Loucy (cell line): ENCODE measurements around the gene DRICH1.
"Not testable (repeated sequence)": the region's sequence is repeated elsewhere in the genome, so short reads cannot be mapped to it uniquely, and the experiment has no call there.

ENCODE experiments used
- H2AFZ ChIP-seq: fragments of 200-600 bp; sonication (generic); 2 replicates; pipeline ENCODE4 v1.6.0; 2016; ENCODE audit warnings: antibody characterized with exemption, mild to moderate bottlenecking, low read length, moderate library complexity
- H3F3A ChIP-seq: fragments of 200-600 bp; 2 replicates; pipeline ENCODE4 v1.6.0; 2016; ENCODE audit warnings: antibody characterized with exemption, low read depth, mild to moderate bottlenecking
- H3K27me3 ChIP-seq: fragments of 200-600 bp; sonication (generic); 2 replicates; pipeline ENCODE4 v1.6.1; 2014; ENCODE audit warnings: low read length, mild to moderate bottlenecking; ENCODE audit not compliant: insufficient read depth, poor library complexity, severe bottlenecking
- H3K36me3 ChIP-seq: fragments of 200-600 bp; sonication (generic); 2 replicates; pipeline ENCODE4 v1.6.1; 2016; ENCODE audit warnings: low read length; ENCODE audit not compliant: insufficient read depth
- H3K4me1 ChIP-seq: fragments of 200-600 bp; sonication (generic); 2 replicates; pipeline ENCODE4 v1.5.1; 2014; ENCODE audit warnings: low read length, mild to moderate bottlenecking; ENCODE audit not compliant: insufficient read depth, poor library complexity, severe bottlenecking
- H3K4me2 ChIP-seq: fragments of 200-600 bp; sonication (generic); 2 replicates; pipeline ENCODE4 v1.6.0; 2014; ENCODE audit warnings: antibody characterized with exemption, low read length, low read depth, mild to moderate bottlenecking; ENCODE audit not compliant: poor library complexity, severe bottlenecking
- H3K4me3 ChIP-seq: fragments of 200-600 bp; sonication (generic); 2 replicates; pipeline ENCODE4 v1.5.1; 2014; ENCODE audit warnings: low read length, mild to moderate bottlenecking, mixed read lengths; ENCODE audit not compliant: poor library complexity, severe bottlenecking
- H3K79me2 ChIP-seq: fragments of 200-600 bp; sonication (generic); 2 replicates; pipeline ENCODE4 v1.6.1; 2014; ENCODE audit warnings: low read length; ENCODE audit not compliant: insufficient read depth
- H3K9ac ChIP-seq: fragments of 200-600 bp; sonication (generic); 2 replicates; pipeline ENCODE4 v1.6.0; 2014; ENCODE audit warnings: mild to moderate bottlenecking, low read depth, low read length, moderate library complexity; ENCODE audit not compliant: poor library complexity, severe bottlenecking
- H3K9me2 ChIP-seq: fragments of 200-600 bp; sonication (generic); replicated peaks from 2 replicates; pipeline ENCODE4 v1.6.1; 2016; ENCODE audit warnings: low read depth, low read length, mixed read lengths
- H3K9me3 ChIP-seq: fragments of 200-600 bp; sonication (generic); 2 replicates; pipeline ENCODE4 v1.6.1; 2014; ENCODE audit warnings: mild to moderate bottlenecking, antibody characterized with exemption, low read length, low read depth; ENCODE audit not compliant: insufficient read depth
- H4K20me1 ChIP-seq: fragments of 200-600 bp; sonication (generic); 2 replicates; pipeline ENCODE4 v1.6.0; 2014; ENCODE audit warnings: antibody characterized with exemption, low read length, mild to moderate bottlenecking; ENCODE audit not compliant: insufficient read depth, poor library complexity, severe bottlenecking
- CTCF ChIP-seq: fragments of 200-600 bp; sonication (generic); conservative IDR thresholded peaks from 2 replicates; pipeline ENCODE4 v1.5.1; 2014; ENCODE audit warnings: mild to moderate bottlenecking, antibody characterized with exemption, low read length
- EZH2phosphoT487 ChIP-seq: fragments of 200-600 bp; IDR thresholded peaks from 2 replicates; pipeline ENCODE4 v1.6.1; 2018; ENCODE audit warnings: antibody characterized with exemption, mild to moderate bottlenecking, moderate library complexity, borderline replicate concordance

DRICH1 gene

DNA sequence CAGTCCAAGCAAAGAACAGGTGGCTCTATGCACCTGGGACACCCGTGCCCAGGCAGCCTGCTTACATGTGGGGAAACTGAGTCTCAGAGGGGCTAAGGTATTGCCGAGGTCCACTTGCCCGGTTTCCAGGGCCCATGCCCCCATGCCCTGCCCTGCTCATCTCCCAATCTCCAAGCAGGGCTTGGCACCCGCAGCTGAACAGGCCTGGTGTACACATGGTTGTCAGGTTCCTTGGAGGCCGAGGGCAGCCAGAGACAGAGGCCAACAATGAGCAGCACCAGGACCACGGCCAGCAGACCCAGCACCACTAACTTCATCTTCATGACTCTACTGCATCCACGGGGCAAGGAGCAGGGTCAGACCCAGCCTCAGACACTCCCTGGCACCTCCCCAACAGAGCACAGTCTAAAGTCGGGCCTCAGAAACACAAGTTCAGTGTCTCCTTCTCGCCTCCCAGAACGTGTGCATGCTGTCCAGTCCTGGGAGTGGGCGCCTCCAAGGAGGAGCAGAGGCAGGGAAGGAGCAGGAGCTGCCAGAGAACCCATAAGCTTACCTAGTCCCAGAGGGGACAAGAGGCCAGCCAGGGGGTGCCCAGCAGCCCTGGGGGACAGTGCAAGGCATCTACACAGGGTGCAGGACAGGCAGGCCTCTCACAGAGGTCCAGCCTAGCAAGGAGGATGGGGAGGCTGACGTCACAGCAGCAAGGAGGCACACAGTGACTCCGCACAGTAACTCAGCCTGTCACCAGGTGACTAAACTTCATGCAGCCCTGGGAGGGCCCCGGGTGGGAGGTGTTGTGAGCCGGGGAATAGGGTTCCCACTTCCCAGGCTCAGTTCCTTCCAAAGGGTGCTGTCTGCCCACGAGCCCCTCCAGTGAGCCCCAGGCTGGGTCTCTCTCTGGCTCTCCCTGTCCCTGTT lies 38.5 kb upstream of the DRICH1 start:
- H3K4me1 ChIP-seq: peaks cover 7% of the 10 kb centered on the region
- no peak overlapping the region for H3K4me2 ChIP-seq
- H3F3A ChIP-seq: no peaks in the 10 kb centered on the region
- no peaks in the 10 kb centered on the region for H3K27me3 ChIP-seq
- no peak overlapping the region for H3K9ac ChIP-seq
- no peaks in the 10 kb centered on the region for H3K79me2 ChIP-seq
- H3K9me3 ChIP-seq: no peaks in the 10 kb centered on the region
- TF ChIP-seq CTCF (no peak), EZH2phosphoT487 (no peak)
- no peaks in the 10 kb centered on the region for H3K9me2 ChIP-seq
- no peak overlapping the region for H3K4me3 ChIP-seq
- H3K36me3 ChIP-seq: no peaks in the 10 kb centered on the region
- no peaks in the 10 kb centered on the region for H4K20me1 ChIP-seq
- H2AFZ ChIP-seq: no peak overlapping the region

- not testable (repeated sequence) for H3K4me1 ChIP-seq, H3K9me2 ChIP-seq, H4K20me1 ChIP-seq, H2AFZ ChIP-seq, H3K9me3 ChIP-seq, H3F3A ChIP-seq, H3K4me3 ChIP-seq, H3K9ac ChIP-seq, H3K27me3 ChIP-seq, H3K4me2 ChIP-seq, H3K79me2 ChIP-seq
- peaks cover 26% of the 10 kb centered on the region; the same call in 1 of the 2 replicates for H3K36me3 ChIP-seq
Observed at GRCh38 chr22:23660381-23660780, 28.3 kb upstream of the DRICH1 start.

GRCh38 chr22:23657727-23658126 lies 25.6 kb upstream of the DRICH1 start:
- H3K4me2 ChIP-seq: no peak overlapping the region
- no peaks in the 10 kb centered on the region for H3K27me3 ChIP-seq
- H3K9me2 ChIP-seq: no peaks in the 10 kb centered on the region
- H3K4me3 ChIP-seq: no peak overlapping the region
- H3K4me1 ChIP-seq: no peaks in the 10 kb centered on the region
- peaks cover 20% of the 10 kb centered on the region; the same call in 1 of the 2 replicates for H3K36me3 ChIP-seq
- no peaks in the 10 kb centered on the region for H4K20me1 ChIP-seq
- H2AFZ ChIP-seq: no peak overlapping the region
- H3K9ac ChIP-seq: no peak overlapping the region
- no peaks in the 10 kb centered on the region for H3K9me3 ChIP-seq
- H3F3A ChIP-seq: no peaks in the 10 kb centered on the region
- TF ChIP-seq EZH2phosphoT487 (no peak), CTCF (no peak)
- no peaks in the 10 kb centered on the region for H3K79me2 ChIP-seq
